Fibroblast of the conjunctiva (primary cell): Measurements from ENCODE around the gene GALNT16.
A peak's percentile ranks its signal among the peaks of the same experiment; 100 is the strongest.
"Not testable (repeated sequence)": the region's sequence is repeated elsewhere in the genome, so short reads cannot be mapped to it uniquely, and the experiment has no call there.

Experiments
- DNase-seq: peaks from one replicate; pipeline ENCODE4 v3.0.0-alpha.2; 2010; ENCODE audit warnings: low read depth

GALNT16 gene

GRCh38 chr14:69260190-69260860 is 367 bp downstream of the GALNT16 start:
- DNase-seq = no peak

- DNase-seq = no peak
These were observed 1.1 kb downstream of the GALNT16 start for GRCh38 chr14:69260861-69261564.

- no peak for DNase-seq
These were observed 1.9 kb downstream of the GALNT16 start for GRCh38 chr14:69261761-69262331.

GRCh38 chr14:69262516-69262915 is 2.6 kb downstream of the GALNT16 start:
- DNase-seq = no peak

GRCh38 chr14:69263364-69263763 is 3.4 kb downstream of the GALNT16 start:
- peak; percentile 98 for DNase-seq

GRCh38 chr14:69263771-69264170 is 3.8 kb downstream of the GALNT16 start:
- DNase-seq = no peak

GRCh38 chr14:69266572-69267345 is 6.8 kb downstream of the GALNT16 start:
- no peak for DNase-seq

- DNase-seq = no peak
These were observed 7.5 kb downstream of the GALNT16 start for GRCh38 chr14:69267492-69267891.

GRCh38 chr14:69268223-69268622 is 8.3 kb downstream of the GALNT16 start:
- DNase-seq = no peak

GRCh38 chr14:69268763-69269162 is 8.8 kb downstream of the GALNT16 start:
- DNase-seq = no peak

GRCh38 chr14:69269381-69269780 is 9.4 kb downstream of the GALNT16 start:
- DNase-seq = no peak

GRCh38 chr14:69270097-69270496 is 10.1 kb downstream of the GALNT16 start:
- DNase-seq = no peak

GRCh38 chr14:69270795-69271708 is 11.1 kb downstream of the GALNT16 start:
- no peak for DNase-seq

- no peak for DNase-seq
These were observed 14.4 kb downstream of the GALNT16 start for GRCh38 chr14:69274321-69274720.

- no peak for DNase-seq
These were observed 15.4 kb downstream of the GALNT16 start for GRCh38 chr14:69275331-69275730.

GRCh38 chr14:69277356-69277755 is 17.4 kb downstream of the GALNT16 start:
- DNase-seq = not testable (repeated sequence)

- no peak for DNase-seq
These were observed 20.9 kb downstream of the GALNT16 start for GRCh38 chr14:69280746-69281291.

GRCh38 chr14:69281450-69282169 is 21.7 kb downstream of the GALNT16 start:
- no peak for DNase-seq

- DNase-seq = no peak
These were observed 22.5 kb downstream of the GALNT16 start for GRCh38 chr14:69282448-69282847.

- DNase-seq = no peak
These were observed 24.2 kb downstream of the GALNT16 start for GRCh38 chr14:69284170-69284569.
